ENCODE measurements around the gene PROSER2.

- TF ChIP-seq MAX (IDR thresholded peaks at IDR 0.05) (no peak), HDAC2 (IDR thresholded peaks at IDR 0.05) (no peak), CTCF (IDR thresholded peaks at IDR 0.05) (no peak), POLR2A (IDR thresholded peaks at IDR 0.05; ENCODE audit: low read length) (no peak), MAZ (IDR thresholded peaks at IDR 0.05; ENCODE audit: borderline replicate concordance, low read depth, low read length) (no peak), MAFK (IDR thresholded peaks at IDR 0.05; ENCODE audit: partially characterized antibody) (no peak), CEBPB (IDR thresholded peaks at IDR 0.05) (peak in 1 of 2 experiments; percentile 58; a peak in 2 of 4 replicates), CBX8 (IDR thresholded peaks at IDR 0.05) (no peak), RAD21 (conservative IDR thresholded peaks at IDR 0.05 in 1 of 2, IDR thresholded peaks at IDR 0.05 in 1 of 2) (no peak), ZC3H11A (IDR thresholded peaks at IDR 0.05) (no peak), EHMT2 (IDR thresholded peaks at IDR 0.05; ENCODE audit: low read depth) (no peak)
- TF ChIP-seq, protein P1, sequence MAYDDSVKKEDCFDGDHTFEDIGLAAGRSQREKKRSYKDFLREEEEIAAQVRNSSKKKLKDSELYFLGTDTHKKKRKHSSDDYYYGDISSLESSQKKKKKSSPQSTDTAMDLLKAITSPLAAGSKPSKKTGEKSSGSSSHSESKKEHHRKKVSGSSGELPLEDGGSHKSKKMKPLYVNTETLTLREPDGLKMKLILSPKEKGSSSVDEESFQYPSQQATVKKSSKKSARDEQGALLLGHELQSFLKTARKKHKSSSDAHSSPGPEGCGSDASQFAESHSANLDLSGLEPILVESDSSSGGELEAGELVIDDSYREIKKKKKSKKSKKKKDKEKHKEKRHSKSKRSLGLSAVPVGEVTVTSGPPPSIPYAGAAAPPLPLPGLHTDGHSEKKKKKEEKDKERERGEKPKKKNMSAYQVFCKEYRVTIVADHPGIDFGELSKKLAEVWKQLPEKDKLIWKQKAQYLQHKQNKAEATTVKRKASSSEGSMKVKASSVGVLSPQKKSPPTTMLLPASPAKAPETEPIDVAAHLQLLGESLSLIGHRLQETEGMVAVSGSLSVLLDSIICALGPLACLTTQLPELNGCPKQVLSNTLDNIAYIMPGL (CRISPR knock-in tag; IDR thresholded peaks at IDR 0.05; ENCODE audit: borderline replicate concordance): no peak
These were observed 2.7 kb downstream of the PROSER2 start for GRCh38 chr10:11825796-11826414.

Data from A549 (cell line).